Muscle of leg (tissue), 11 donors: ENCODE measurements around the gene VEZF1. TPM values are rescaled to one million over a fixed set of nuclear protein-coding genes. Genes with fewer than 3 reads are reported as not detected.

Source experiments
- DNase-seq: peaks from one replicate; pipeline ENCODE4 v3.0.0; 2013
- H3K27ac ChIP-seq: one replicate; pipeline ENCODE4 v1.5.1; 2013; ENCODE audit warnings: mild to moderate bottlenecking, low read length, control low read depth
- H3K27me3 ChIP-seq: one replicate; pipeline ENCODE4 v1.6.1; 2013; ENCODE audit warnings: low read length; ENCODE audit not compliant: control insufficient read depth, insufficient read depth
- H3K36me3 ChIP-seq: one replicate; pipeline ENCODE4 v1.6.1; 2013; ENCODE audit warnings: low read length; ENCODE audit not compliant: control insufficient read depth, insufficient read depth
- H3K4me1 ChIP-seq: one replicate; pipeline ENCODE4 v1.6.1; 2013; ENCODE audit warnings: low read length; ENCODE audit not compliant: control insufficient read depth, insufficient read depth
- H3K4me3 ChIP-seq: one replicate; pipeline ENCODE4 v1.5.1; 2013; ENCODE audit warnings: low read length, control low read depth
- H3K9me3 ChIP-seq: replicated peaks from 2 replicates; pipeline ENCODE4 v1.6.1; 2013; ENCODE audit warnings: low read depth, low read length; ENCODE audit not compliant: control insufficient read depth
- WGBS: methylation state at CpG from one replicate; pipeline ENCODE4 v1.1.5; 2013; ENCODE audit warnings: missing lambda C conversion rate; ENCODE audit not compliant: insufficient coverage; 5-methylcytosine and 5-hydroxymethylcytosine counted together
- polyA plus RNA-seq, 8 donors: library from polyadenylated mRNA; unstranded; fragments of 120-200 nt; gene quantifications; one replicate each; pipeline versions ENCODE4 v1.2.1 to v1.2.3, GENCODE V29; 2013; ENCODE audit warnings: inconsistent platforms in 1 of 8, low replicate concordance in 1 of 8; ENCODE audit not compliant: insufficient read length in 8 of 8, insufficient read depth in 1 of 8
- total RNA-seq: library from RNA; stranded (reverse); fragments of 120-200 nt; gene quantifications from one replicate; pipeline ENCODE4 v1.2.4, GENCODE V29; 2013

VEZF1 gene
- total and polyA plus RNA-seq, 9 donors, result 36.7 to 54.7 (median 45.6) TPM

DNA sequence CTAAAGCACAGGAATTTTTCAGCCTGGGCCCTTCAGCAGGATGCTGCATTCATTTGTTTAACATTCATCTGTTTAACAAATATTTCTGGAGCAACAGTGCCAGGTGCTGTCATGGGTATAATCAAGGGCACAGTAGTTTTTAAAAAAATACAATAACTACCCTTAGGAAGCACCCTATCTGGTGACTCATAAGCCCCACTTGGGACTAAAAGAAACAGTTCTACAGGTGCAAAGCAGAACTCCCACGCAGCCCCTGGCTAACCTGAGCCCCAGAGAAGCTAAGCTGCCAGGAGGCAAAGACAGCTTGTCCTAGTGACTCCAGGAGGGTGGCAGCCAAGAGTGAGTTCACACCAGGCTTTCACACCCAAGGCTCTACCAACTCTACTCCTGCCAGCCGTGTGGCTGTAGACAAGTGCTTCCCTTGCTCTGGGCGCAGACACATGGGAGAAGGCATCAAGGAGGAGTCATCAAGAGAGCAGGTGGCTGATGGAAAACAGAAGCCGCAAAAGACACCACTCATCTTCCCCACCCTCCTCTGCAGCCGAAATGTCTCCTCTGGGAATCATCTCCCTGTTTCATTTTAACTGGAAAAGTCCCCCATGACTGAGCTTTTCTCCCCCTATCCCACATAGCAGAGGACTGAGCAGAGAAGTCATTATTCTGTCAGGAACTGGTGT is 47.3 kb downstream of the VEZF1 start:
- 70% methylated on average over 3 of the region's 5 CpGs for WGBS
- Histone ChIP-seq H3K27me3 (no peaks in the 10 kb centered on the region), H3K27ac (peak overlapping the region; percentile 83), H3K36me3 (no peaks in the 10 kb centered on the region), H3K4me3 (no peak overlapping the region), H3K4me1 (peaks cover 81% of the 10 kb centered on the region), H3K9me3 (no peaks in the 10 kb centered on the region)
- peak; percentile 60 for DNase-seq

DNA sequence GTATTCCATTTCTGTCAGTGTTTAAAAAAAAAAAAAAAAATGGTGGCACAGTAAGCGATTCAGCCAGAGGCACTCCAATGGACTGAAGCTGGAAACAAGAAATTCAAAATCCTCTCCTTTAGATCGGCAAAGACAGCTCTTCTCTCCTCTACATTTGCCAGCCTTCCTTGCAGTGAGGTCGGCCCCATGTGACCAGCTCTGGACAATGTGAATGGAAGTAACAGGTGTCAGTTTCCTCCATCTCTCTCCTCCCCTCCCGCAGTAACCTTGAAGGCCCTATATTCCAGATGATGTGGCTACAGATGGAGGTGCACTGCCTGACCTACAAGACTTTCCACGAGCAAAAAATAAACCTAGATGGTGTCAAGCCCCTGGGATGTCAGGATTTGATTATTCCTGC is 47.8 kb downstream of the VEZF1 start:
- Histone ChIP-seq H3K4me3 (no peak overlapping the region), H3K27me3 (no peaks in the 10 kb centered on the region), H3K4me1 (peaks cover 86% of the 10 kb centered on the region), H3K36me3 (no peaks in the 10 kb centered on the region), H3K9me3 (no peaks in the 10 kb centered on the region), H3K27ac (peak overlapping the region; percentile 83)
- peak; percentile 84 for DNase-seq
- WGBS, result 7% methylated on average over 2 of the region's 5 CpGs

DNA sequence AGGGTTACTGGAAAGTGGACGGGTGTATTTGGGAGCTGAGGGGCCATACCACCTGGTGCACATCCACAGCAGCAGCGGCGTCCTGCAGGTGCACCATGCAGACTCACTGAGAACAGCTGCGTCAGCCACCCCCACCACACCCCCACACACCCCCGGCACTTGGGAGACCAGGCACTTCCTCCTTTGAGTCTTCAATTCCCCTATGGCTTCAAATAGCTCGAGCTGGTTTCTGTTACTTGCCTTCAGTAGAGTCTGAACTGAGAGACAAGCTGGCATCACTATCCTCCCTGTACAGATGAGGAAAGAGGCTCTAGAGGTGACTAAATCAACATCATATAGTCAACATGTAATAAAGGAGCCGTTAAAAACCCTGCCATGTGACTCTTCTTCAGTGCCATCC is 48.3 kb downstream of the VEZF1 start:
- Histone ChIP-seq H3K27ac (peak overlapping the region; percentile 83), H3K9me3 (no peaks in the 10 kb centered on the region), H3K4me1 (peaks cover 87% of the 10 kb centered on the region), H3K27me3 (no peaks in the 10 kb centered on the region), H3K36me3 (no peaks in the 10 kb centered on the region), H3K4me3 (no peak overlapping the region)
- DNase-seq, result peak; percentile 66
- 42% methylated on average over 4 of the region's 7 CpGs for WGBS

DNA sequence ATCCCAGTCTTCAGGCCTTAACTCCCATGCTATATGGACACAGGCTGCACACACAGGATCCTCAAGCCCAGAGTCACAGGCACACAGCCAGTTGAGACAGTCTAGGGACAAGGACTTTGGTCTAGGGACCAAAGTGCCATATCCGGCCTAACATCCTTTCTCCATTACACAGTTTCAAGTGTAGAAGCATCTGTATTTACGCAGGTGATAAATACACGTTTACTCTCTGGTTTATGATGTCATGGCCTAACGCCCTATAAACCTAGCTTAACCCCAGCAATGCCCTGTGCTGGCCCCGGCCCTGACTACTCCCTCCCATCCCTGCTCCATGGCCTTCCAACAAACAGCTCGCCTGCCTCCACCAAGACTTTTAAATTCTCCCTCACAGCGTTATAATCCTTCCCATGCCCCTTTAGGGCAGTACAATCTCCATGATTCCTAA is 50.0 kb downstream of the VEZF1 start:
- H3K27me3 ChIP-seq, result no peaks in the 10 kb centered on the region
- 19% methylated on average over 5 of the region's 7 CpGs for WGBS
- peak; percentile 51 for DNase-seq
- H3K36me3 ChIP-seq, result no peaks in the 10 kb centered on the region
- peaks cover 84% of the 10 kb centered on the region for H3K4me1 ChIP-seq
- H3K27ac ChIP-seq, result no peak overlapping the region
- no peaks in the 10 kb centered on the region for H3K9me3 ChIP-seq
- H3K4me3 ChIP-seq, result no peak overlapping the region

DNA sequence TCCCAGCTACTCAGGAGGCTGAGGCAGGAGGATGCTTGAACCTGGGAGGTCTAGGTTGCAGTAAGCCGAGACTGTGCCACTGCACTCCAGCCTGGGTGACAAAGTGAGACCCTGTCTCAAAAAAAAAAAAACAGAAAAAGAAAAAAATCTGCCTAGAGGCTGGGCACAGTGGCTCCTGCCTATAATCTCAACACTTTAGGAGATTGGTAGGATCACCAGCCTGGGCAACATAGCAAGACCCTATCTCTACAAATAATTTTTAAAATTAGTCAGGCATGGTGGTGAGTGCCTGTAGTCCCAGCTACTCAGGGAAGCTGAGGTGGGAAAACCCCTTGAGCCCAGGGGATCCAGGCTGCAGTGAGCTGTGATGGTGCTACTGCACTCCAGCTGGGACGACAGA is 50.6 kb downstream of the VEZF1 start:
- Histone ChIP-seq H3K27ac (no peak overlapping the region), H3K4me1 (peaks cover 79% of the 10 kb centered on the region), H3K27me3 (no peaks in the 10 kb centered on the region), H3K4me3 (no peak overlapping the region), H3K36me3 (no peaks in the 10 kb centered on the region), H3K9me3 (no peaks in the 10 kb centered on the region)
- 86% methylated on average over 1 of the region's 2 CpGs for WGBS
- no peak for DNase-seq

DNA sequence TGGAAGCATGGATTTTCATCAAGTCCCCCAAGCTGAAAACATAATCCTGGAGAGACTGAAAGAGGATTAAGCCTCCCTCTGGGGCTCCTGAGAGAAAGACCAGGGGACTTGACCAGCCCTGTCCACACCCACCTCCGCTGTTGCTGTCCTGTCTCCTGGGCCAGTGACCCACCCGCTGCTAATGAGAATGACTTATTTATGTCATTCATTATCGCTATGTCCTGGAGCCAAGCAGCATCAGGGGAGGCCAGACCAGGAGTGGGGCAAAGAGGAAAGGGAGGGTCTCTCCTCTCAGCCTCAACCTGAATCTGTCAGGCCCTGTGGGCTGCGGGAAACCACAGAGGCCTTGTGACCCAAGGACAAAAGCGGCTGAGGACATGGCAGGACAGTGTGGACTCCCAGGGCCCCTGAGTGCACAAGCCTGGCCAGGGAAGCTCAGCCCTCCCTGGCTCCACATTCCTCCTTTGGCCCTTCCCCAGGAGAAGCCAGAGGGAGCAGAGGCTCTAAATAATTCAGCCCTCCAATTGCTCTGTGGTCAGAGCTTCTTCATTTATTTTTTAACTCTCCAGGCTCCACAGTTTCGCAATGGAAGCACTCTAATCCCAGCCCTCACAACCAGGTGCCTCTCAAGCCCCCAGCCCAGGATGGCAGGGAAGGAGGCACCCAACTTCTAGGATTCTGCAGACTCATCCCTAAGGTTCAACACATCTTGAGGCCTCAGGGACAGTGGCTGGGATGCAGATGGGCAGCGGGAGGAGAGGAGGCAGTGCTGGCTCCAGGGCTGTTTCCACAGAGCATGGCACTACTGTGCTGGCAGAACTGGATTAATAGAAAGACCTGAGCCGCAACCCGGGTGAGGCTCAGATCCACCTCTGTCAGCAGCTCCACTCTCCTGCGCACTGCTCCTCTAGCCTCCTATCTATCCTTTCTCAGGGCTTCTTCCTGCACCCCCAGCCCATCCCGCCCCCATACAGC is 51.9 kb downstream of the VEZF1 start:
- H3K36me3 ChIP-seq, result no peaks in the 10 kb centered on the region
- H3K9me3 ChIP-seq, result no peaks in the 10 kb centered on the region
- peak; percentile 90 for DNase-seq
- peaks cover 74% of the 10 kb centered on the region for H3K4me1 ChIP-seq
- H3K27me3 ChIP-seq, result no peaks in the 10 kb centered on the region
- peak overlapping the region; percentile 7 for H3K4me3 ChIP-seq
- H3K27ac ChIP-seq, result peak overlapping the region; percentile 97
- WGBS, result 34% methylated on average over 8 of the region's 11 CpGs

DNA sequence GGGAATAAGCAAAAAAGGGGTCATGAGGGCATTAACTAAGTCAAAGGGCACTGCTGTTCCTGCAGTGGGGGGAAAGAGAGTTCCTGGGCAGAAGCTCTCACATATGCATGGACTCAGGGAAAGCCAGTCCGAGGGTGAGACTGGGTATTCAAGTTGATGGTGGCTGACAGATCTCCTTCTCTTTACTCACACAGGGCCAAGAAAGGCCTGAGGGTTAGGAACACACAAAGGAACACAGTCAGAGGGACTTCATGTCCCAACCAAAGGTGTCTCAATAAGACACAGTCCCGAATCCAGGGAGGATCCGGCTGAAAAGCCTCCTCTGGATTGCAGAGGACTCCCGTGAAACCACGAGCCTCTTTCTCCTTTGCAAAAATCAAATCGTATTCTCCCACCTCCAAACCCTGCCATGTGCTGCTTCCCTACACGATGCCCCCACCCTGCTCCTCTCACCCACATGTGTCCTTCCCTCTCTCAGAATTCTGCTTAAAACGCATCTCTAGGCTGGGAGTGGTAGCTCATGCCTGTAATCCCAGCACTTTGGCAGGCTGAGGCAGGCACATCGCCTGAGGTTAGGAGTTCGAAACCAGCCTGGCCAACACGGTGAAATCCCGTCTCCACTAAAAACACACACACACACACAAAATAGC is 56.4 kb downstream of the VEZF1 start:
- 47% methylated on average over 6 of the region's 12 CpGs for WGBS
- H3K27me3 ChIP-seq, result no peaks in the 10 kb centered on the region
- H3K36me3 ChIP-seq, result peaks cover 2% of the 10 kb centered on the region
- no peaks in the 10 kb centered on the region for H3K9me3 ChIP-seq
- no peak overlapping the region for H3K27ac ChIP-seq
- H3K4me1 ChIP-seq, result peaks cover 73% of the 10 kb centered on the region
- DNase-seq, result no peak
- no peak overlapping the region for H3K4me3 ChIP-seq

DNA sequence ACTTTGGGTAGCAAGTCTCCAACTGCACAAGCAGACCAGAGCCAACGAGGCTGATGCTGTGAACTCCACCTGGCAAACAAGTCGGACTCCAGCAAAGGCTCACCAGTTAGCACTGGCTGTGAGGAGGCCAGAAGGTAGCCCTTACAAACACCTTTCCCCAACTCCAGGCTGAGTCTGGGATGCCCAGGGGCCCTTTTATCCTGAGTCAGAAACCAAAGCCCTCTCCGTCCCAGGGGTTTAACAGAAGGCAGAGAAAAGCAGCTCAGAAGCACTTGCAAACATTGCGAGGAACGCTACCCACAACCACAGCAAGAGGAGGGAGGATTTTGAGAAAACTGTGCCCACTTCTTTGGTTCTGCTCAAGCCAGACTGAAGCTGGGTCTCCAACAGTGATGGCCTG is 57.8 kb downstream of the VEZF1 start:
- Histone ChIP-seq H3K27me3 (no peaks in the 10 kb centered on the region), H3K27ac (no peak overlapping the region)

DNA sequence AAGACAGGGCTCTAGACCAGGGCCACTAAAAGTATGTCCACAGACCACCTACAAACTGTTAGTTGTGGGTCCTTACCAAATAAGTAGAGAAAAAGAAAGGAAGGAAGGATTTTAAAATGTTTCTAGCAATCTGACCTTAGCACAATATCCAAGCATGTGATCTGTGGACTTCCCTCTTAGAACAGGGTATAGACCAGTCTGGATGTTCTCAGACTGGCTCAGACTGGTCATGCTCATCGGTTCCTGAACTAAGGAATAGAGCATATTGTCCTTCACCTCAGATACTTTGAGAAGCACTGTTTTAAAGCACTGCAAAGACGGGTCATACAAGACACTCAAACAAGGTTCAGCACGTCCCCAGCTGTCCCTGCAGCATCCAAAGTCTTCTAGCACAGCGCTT is 58.7 kb downstream of the VEZF1 start:
- Histone ChIP-seq H3K36me3 (peaks cover 2% of the 10 kb centered on the region), H3K4me1 (peaks cover 72% of the 10 kb centered on the region), H3K27ac (peak overlapping the region; percentile 1), H3K27me3 (no peaks in the 10 kb centered on the region), H3K9me3 (no peaks in the 10 kb centered on the region), H3K4me3 (no peak overlapping the region)
- DNase-seq, result peak; percentile 59
- 70% methylated on average over 4 of the region's 4 CpGs for WGBS

More for the DNA sequence above, 57.8 kb downstream of the VEZF1 start:
- Histone ChIP-seq H3K36me3 (peaks cover 2% of the 10 kb centered on the region), H3K4me1 (peaks cover 73% of the 10 kb centered on the region), H3K4me3 (no peak overlapping the region), H3K9me3 (no peaks in the 10 kb centered on the region)
- 65% methylated on average over 2 of the region's 5 CpGs for WGBS
- DNase-seq, result no peak

DNA sequence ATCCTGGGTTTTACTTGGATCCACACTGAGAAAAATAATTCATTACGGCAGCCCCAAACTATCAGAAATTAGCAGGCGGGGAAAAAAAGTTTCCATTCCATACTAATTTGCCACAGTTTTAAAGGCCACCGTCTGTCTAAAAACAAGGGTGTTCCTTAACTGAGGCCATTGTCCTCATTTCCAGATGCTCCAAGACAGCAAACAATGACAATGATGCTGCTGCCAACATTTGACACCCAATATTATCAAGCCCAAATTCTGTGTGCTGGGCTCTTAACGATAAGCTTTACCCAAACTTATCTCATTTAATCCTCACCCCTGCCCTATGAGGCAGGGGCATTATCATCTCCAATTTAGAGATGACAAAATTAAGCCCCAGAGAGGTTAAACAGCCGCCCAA is 59.1 kb downstream of the VEZF1 start:
- DNase-seq, result no peak
- H3K9me3 ChIP-seq, result no peaks in the 10 kb centered on the region
- 47% methylated on average over 4 of the region's 5 CpGs for WGBS
- H3K4me1 ChIP-seq, result peaks cover 73% of the 10 kb centered on the region
- no peak overlapping the region for H3K4me3 ChIP-seq
- H3K27me3 ChIP-seq, result no peaks in the 10 kb centered on the region
- H3K36me3 ChIP-seq, result peaks cover 2% of the 10 kb centered on the region
- peak overlapping the region; percentile 1 for H3K27ac ChIP-seq
